Suprapubic skin (tissue), 4 donors: ENCODE results near the gene OSBPL6. TPM values are rescaled to one million over a fixed set of nuclear protein-coding genes. Genes with fewer than 3 reads are reported as not detected.
"Not testable (repeated sequence)": the region's sequence is repeated elsewhere in the genome, so short reads cannot be mapped to it uniquely, and the experiment has no call there.

Experiments
- DNase-seq, 2 donors: peaks; one replicate each; pipeline ENCODE4 v3.0.0-alpha.2; 2019; ENCODE audit warnings: low spot score in 2 of 2
- H3K27ac ChIP-seq: fragments of 200-600 bp; sonication (generic); one replicate; pipeline ENCODE4 v1.5.1; 2019
- H3K27me3 ChIP-seq: fragments of 200-600 bp; sonication (generic); one replicate; pipeline ENCODE4 v1.5.1; 2019
- H3K36me3 ChIP-seq: fragments of 200-600 bp; sonication (generic); one replicate; pipeline ENCODE4 v1.5.1; 2019
- H3K4me1 ChIP-seq: fragments of 200-600 bp; sonication (generic); one replicate; pipeline ENCODE4 v1.5.1; 2019
- H3K4me3 ChIP-seq: fragments of 200-600 bp; sonication (generic); one replicate; pipeline ENCODE4 v1.5.1; 2019; ENCODE audit warnings: mild to moderate bottlenecking
- H3K9me3 ChIP-seq: fragments of 200-600 bp; sonication (generic); one replicate; pipeline ENCODE4 v1.5.1; 2019
- CTCF ChIP-seq, 2 donors: fragments of 200-600 bp in 1 of 2; fragments of 450-650 bp in 1 of 2; sonication (generic) in 1 of 2; IDR thresholded peaks; one replicate each; pipeline ENCODE4 v1.5.1; 2016 to 2019; ENCODE audit warnings: antibody characterized with exemption in 2 of 2, mild to moderate bottlenecking in 1 of 2, moderate library complexity in 1 of 2
- EP300 ChIP-seq: sonication (generic); formaldehyde crosslinking; IDR thresholded peaks from one replicate; pipeline ENCODE4 v1.6.1; 2017; ENCODE audit warnings: antibody characterized with exemption
- POLR2A ChIP-seq, 2 donors: fragments of 450-650 bp; IDR thresholded peaks; one replicate each; pipeline ENCODE4 v1.6.1; 2017; ENCODE audit warnings: antibody characterized with exemption in 2 of 2, mild to moderate bottlenecking in 2 of 2, moderate library complexity in 2 of 2
- POLR2AphosphoS5 ChIP-seq, 3 donors: sonication (generic); formaldehyde crosslinking; IDR thresholded peaks; one replicate each; pipeline ENCODE4 v1.6.1; 2017; ENCODE audit warnings: antibody characterized with exemption in 3 of 3
- WGBS: methylation state at CpG from one replicate; pipeline ENCODE4 v1.1.5; 2018; 5-methylcytosine and 5-hydroxymethylcytosine counted together
- total RNA-seq, 4 donors: library from RNA; depleted of rRNA; stranded (reverse); fragments of >200 nt; gene quantifications; one replicate each; pipeline ENCODE4 v1.1.0, GENCODE V29; 2016

Gene OSBPL6
- total RNA-seq, 4 donors from 2014 or later, result 19.5 to 30.9 (median 23.9) TPM

- WGBS, result 75% methylated on average over 3 of the region's 3 CpGs
- Histone ChIP-seq H3K27ac (no peak overlapping the region), H3K27me3 (no peaks in the 10 kb centered on the region)
These were observed 227.8 kb downstream of the OSBPL6 start for GRCh38 chr2:178422097-178422496.

GRCh38 chr2:178423746-178424145, 229.4 kb downstream of the OSBPL6 start:
- H3K36me3 ChIP-seq, result peaks cover 18% of the 10 kb centered on the region
- not testable (repeated sequence) for H3K4me1 ChIP-seq, DNase-seq, H3K9me3 ChIP-seq, H3K27me3 ChIP-seq, H3K4me3 ChIP-seq, H3K27ac ChIP-seq
- WGBS, result 85% methylated on average over 5 of the region's 5 CpGs

More at GRCh38 chr2:178422097-178422496, 227.8 kb downstream of the OSBPL6 start:
- Histone ChIP-seq H3K9me3 (no peaks in the 10 kb centered on the region), H3K36me3 (peaks cover 9% of the 10 kb centered on the region), H3K4me3 (no peak overlapping the region), H3K4me1 (peaks cover 3% of the 10 kb centered on the region)
- no peak for DNase-seq
- TF ChIP-seq POLR2AphosphoS5 (IDR thresholded peaks at IDR 0.05), result no peak

GRCh38 chr2:178425255-178425827, 231.0 kb downstream of the OSBPL6 start:
- peaks cover 32% of the 10 kb centered on the region for H3K36me3 ChIP-seq

GRCh38 chr2:178426388-178426787, 232.1 kb downstream of the OSBPL6 start:
- DNase-seq, result no peak
- 81% methylated on average over 3 of the region's 3 CpGs for WGBS
- TF ChIP-seq EP300 (no peak), POLR2AphosphoS5 (IDR thresholded peaks at IDR 0.05) (no peak), CTCF (IDR thresholded peaks at IDR 0.05) (no peak), POLR2A (IDR thresholded peaks at IDR 0.05) (no peak)
- no peak overlapping the region for H3K27ac ChIP-seq
- no peaks in the 10 kb centered on the region for H3K4me1 ChIP-seq
- no peak overlapping the region for H3K4me3 ChIP-seq
- H3K27me3 ChIP-seq, result no peaks in the 10 kb centered on the region
- H3K9me3 ChIP-seq, result no peaks in the 10 kb centered on the region
- H3K36me3 ChIP-seq, result peaks cover 38% of the 10 kb centered on the region

More at GRCh38 chr2:178425255-178425827, 231.0 kb downstream of the OSBPL6 start:
- no peaks in the 10 kb centered on the region for H3K27me3 ChIP-seq
- DNase-seq, result no peak
- WGBS, result 88% methylated on average over 4 of the region's 4 CpGs
- H3K4me3 ChIP-seq, result no peak overlapping the region
- H3K4me1 ChIP-seq, result no peaks in the 10 kb centered on the region
- no peaks in the 10 kb centered on the region for H3K9me3 ChIP-seq
- no peak for TF ChIP-seq EP300
- TF ChIP-seq POLR2AphosphoS5 (IDR thresholded peaks at IDR 0.05), result no peak
- TF ChIP-seq CTCF (IDR thresholded peaks at IDR 0.05), result no peak
- TF ChIP-seq POLR2A (IDR thresholded peaks at IDR 0.05), result no peak
- H3K27ac ChIP-seq, result no peak overlapping the region

GRCh38 chr2:178427458-178427857, 233.1 kb downstream of the OSBPL6 start:
- no peak for DNase-seq
- TF ChIP-seq POLR2A (IDR thresholded peaks at IDR 0.05), result no peak
- TF ChIP-seq POLR2AphosphoS5 (IDR thresholded peaks at IDR 0.05), result no peak
- TF ChIP-seq CTCF (IDR thresholded peaks at IDR 0.05), result no peak
- TF ChIP-seq EP300, result no peak
- Histone ChIP-seq H3K27me3 (no peaks in the 10 kb centered on the region), H3K36me3 (peaks cover 49% of the 10 kb centered on the region), H3K27ac (no peak overlapping the region), H3K4me1 (no peaks in the 10 kb centered on the region), H3K9me3 (no peaks in the 10 kb centered on the region), H3K4me3 (no peak overlapping the region)
- WGBS, result 84% methylated on average over 2 of the region's 2 CpGs

GRCh38 chr2:178428396-178428806, 234.1 kb downstream of the OSBPL6 start:
- TF ChIP-seq EP300 (no peak), CTCF (IDR thresholded peaks at IDR 0.05) (no peak), POLR2A (IDR thresholded peaks at IDR 0.05) (no peak), POLR2AphosphoS5 (IDR thresholded peaks at IDR 0.05) (no peak)

More at GRCh38 chr2:178428396-178428806, 234.1 kb downstream of the OSBPL6 start:
- Histone ChIP-seq H3K27me3 (no peaks in the 10 kb centered on the region), H3K9me3 (no peaks in the 10 kb centered on the region), H3K4me1 (no peaks in the 10 kb centered on the region), H3K27ac (no peak overlapping the region), H3K36me3 (peaks cover 58% of the 10 kb centered on the region), H3K4me3 (no peak overlapping the region)
- 88% methylated on average over 1 of the region's 1 CpG for WGBS
- no peak for DNase-seq
